Lower lobe of right lung (tissue), 2 donors: ENCODE results near the gene STEAP1B. TPM values are rescaled to one million over a fixed set of nuclear protein-coding genes. Genes with fewer than 3 reads are reported as not detected.

ENCODE experiments used
- ATAC-seq, 2 donors: fragments of 200-7000 bp; cut with Tn5 transposase; one replicate each; pipeline ENCODE4 v1.9.1; 2020 to 2022; ENCODE audit warnings: mild to moderate bottlenecking in 2 of 2, moderate library complexity in 2 of 2
- DNase-seq: peaks from one replicate; pipeline ENCODE4 v3.0.0-alpha.2; 2020
- H3K27ac ChIP-seq: fragments of 200-600 bp; one replicate; pipeline ENCODE4 v1.8.0; 2022
- H3K27me3 ChIP-seq: fragments of 200-600 bp; one replicate; pipeline ENCODE4 v1.8.0; 2022; ENCODE audit warnings: low read depth
- H3K36me3 ChIP-seq: fragments of 200-600 bp; one replicate; pipeline ENCODE4 v1.8.0; 2022; ENCODE audit warnings: mild to moderate bottlenecking
- H3K4me1 ChIP-seq: fragments of 200-600 bp; one replicate; pipeline ENCODE4 v1.8.0; 2022
- H3K4me3 ChIP-seq: fragments of 200-600 bp; one replicate; pipeline ENCODE4 v1.8.0; 2022; ENCODE audit warnings: mild to moderate bottlenecking
- H3K9me3 ChIP-seq: fragments of 200-600 bp; one replicate; pipeline ENCODE4 v1.8.0; 2022
- CTCF ChIP-seq: fragments of 200-600 bp; IDR thresholded peaks from one replicate; pipeline ENCODE4 v1.8.0; 2022; ENCODE audit warnings: antibody characterized with exemption, mild to moderate bottlenecking
- intact Hi-C: fragments of 100-400 bp; cut with DNase I; formaldehyde crosslinking; loops from one replicate; pipeline ENCODE4 v1.11.0; 2022
- total RNA-seq: library from RNA; stranded (reverse); fragmentation: NEBNext Ultra II Directional; extraction: Animal tissue kit (Norgen Biotek cat#: 25700); gene quantifications from one replicate; pipeline ENCODE4 v1.2.1, GENCODE V29; 2021
- donor health status: DM: no; HTN: yes; CAD: no; lungs with severe emphysema.

The STEAP1B gene
- total RNA-seq, 1 donor from 2014 or later, result 1.5 TPM

DNA sequence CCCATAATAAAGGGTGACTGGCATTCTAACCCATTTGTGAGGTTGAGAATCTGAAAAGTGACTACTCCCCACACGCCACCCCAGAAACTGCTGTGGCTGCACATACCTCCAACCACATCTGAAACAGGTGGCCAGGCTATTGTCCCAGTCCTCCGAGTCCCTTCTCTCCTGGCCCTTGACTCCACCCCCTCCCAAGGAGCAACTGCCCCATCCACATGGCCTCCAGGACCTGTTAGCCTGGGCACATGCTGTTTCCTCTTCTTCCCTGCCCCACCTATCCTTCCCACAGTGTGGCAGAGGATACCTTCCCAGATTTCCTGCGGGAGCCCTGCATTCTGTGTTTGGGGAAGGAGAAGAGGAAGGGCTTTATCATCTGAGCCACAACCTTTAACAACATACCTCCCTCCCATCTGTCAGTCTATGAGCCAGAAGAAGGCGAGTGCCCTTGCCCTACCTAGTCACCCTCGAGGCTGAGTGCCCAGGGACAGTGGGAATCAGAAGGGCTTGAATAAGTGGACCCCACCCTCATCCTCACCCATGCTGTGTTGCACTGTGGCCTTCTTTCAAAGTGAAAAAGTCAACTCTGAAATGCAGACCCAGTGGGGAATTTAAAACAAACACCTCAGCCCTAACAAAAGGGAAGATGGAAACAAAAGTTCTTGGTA is 11.9 kb downstream of the STEAP1B start:
- no peak overlapping the region for H3K27ac ChIP-seq
- DNase-seq (no peak), ATAC-seq (peak in 1 of 2 donors; percentile 58)
- peaks cover 5% of the 10 kb centered on the region for H3K4me1 ChIP-seq
- H3K27me3 ChIP-seq, result no peaks in the 10 kb centered on the region
- no peaks in the 10 kb centered on the region for H3K9me3 ChIP-seq
- no peaks in the 10 kb centered on the region for H3K36me3 ChIP-seq
- intact Hi-C loops, result loop anchor here (5.0 kb wide), 1 partner anchor 376 kb away; no protein-coding TSS in a partner anchor
- no peak for TF ChIP-seq CTCF
- H3K4me3 ChIP-seq, result no peak overlapping the region

- no peak for ATAC-seq
- intact Hi-C loops, result loop anchor here (5.0 kb wide), 1 partner anchor 374 kb away; no protein-coding TSS in a partner anchor
These were observed 13.4 kb downstream of the STEAP1B start for GRCh38 chr7:22486597-22486996.

GRCh38 chr7:22485189-22485588 is 14.8 kb downstream of the STEAP1B start:
- no peak for DNase-seq
- H3K27ac ChIP-seq, result no peak overlapping the region
- no peak for ATAC-seq
- no peaks in the 10 kb centered on the region for H3K9me3 ChIP-seq
- H3K27me3 ChIP-seq, result no peaks in the 10 kb centered on the region
- H3K4me3 ChIP-seq, result no peak overlapping the region
- no peak for TF ChIP-seq CTCF
- no peaks in the 10 kb centered on the region for H3K36me3 ChIP-seq
- H3K4me1 ChIP-seq, result peaks cover 15% of the 10 kb centered on the region
- intact Hi-C loops, result loop anchor here (5.0 kb wide), 1 partner anchor 373 kb away; no protein-coding TSS in a partner anchor

More at GRCh38 chr7:22486597-22486996, 13.4 kb downstream of the STEAP1B start:
- no peak overlapping the region for H3K27ac ChIP-seq
- H3K9me3 ChIP-seq, result no peaks in the 10 kb centered on the region
- DNase-seq, result no peak
- peaks cover 8% of the 10 kb centered on the region for H3K4me1 ChIP-seq
- H3K36me3 ChIP-seq, result no peaks in the 10 kb centered on the region
- no peak for TF ChIP-seq CTCF
- H3K27me3 ChIP-seq, result no peaks in the 10 kb centered on the region
- no peak overlapping the region for H3K4me3 ChIP-seq

DNA sequence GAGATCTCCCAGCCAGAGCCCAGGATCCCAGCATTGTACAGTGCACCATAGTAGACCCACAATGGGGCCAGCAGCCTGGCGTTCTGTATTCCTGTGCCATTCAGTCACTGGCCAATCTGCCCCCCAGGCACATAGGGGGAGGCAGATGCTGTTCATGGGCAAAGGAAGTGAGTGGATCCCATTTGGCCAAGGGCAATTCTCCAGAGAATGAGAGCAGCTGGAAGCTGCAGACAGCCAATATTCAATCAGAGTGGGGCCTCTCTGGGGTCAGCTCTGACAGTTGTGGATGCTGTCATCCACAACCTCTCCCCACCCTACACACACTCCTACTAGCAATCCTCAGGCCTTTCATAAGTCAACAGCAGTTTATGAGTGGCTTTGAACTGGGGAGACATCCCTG is 17.5 kb downstream of the STEAP1B start:
- intact Hi-C loops, result no loop called here
- peak in 1 of 2 donors; percentile 13 for ATAC-seq

GRCh38 chr7:22481726-22482125 is 18.3 kb downstream of the STEAP1B start:
- intact Hi-C loops, result no loop called here
- Histone ChIP-seq H3K27me3 (no peaks in the 10 kb centered on the region), H3K4me3 (no peak overlapping the region), H3K27ac (peak overlapping the region; percentile 8), H3K36me3 (no peaks in the 10 kb centered on the region), H3K9me3 (no peaks in the 10 kb centered on the region), H3K4me1 (peaks cover 9% of the 10 kb centered on the region)
- TF ChIP-seq CTCF, result no peak
- DNase-seq (no peak), ATAC-seq (peak; percentile 59 to 73)

More for the DNA sequence above, 17.5 kb downstream of the STEAP1B start:
- no peaks in the 10 kb centered on the region for H3K9me3 ChIP-seq
- H3K27me3 ChIP-seq, result no peaks in the 10 kb centered on the region
- no peak overlapping the region for H3K4me3 ChIP-seq
- no peak overlapping the region for H3K27ac ChIP-seq
- DNase-seq, result no peak
- H3K36me3 ChIP-seq, result no peaks in the 10 kb centered on the region
- TF ChIP-seq CTCF, result no peak
- H3K4me1 ChIP-seq, result peaks cover 9% of the 10 kb centered on the region
